K562 (cell line): ENCODE data around the gene RBBP8. TPM values are rescaled to one million over a fixed set of nuclear protein-coding genes. Genes with fewer than 3 reads are reported as not detected.

Experiments
- BCOR ChIP-seq: fragments of 450-650 bp; IDR thresholded peaks from 2 replicates; pipeline ENCODE4 v1.6.1; 2016
- BRF1 ChIP-seq: IDR thresholded peaks from 3 replicates; pipeline ENCODE4 v1.6.1; 2011; ENCODE audit warnings: borderline replicate concordance, mild to moderate bottlenecking; ENCODE audit not compliant: insufficient read length; ENCODE audit errors: extremely low read depth
- DACH1 ChIP-seq: fragments of 450-650 bp; IDR thresholded peaks from 2 replicates; pipeline ENCODE4 v1.6.1; 2018; ENCODE audit not compliant: partially characterized antibody
- EP400 ChIP-seq: fragments of 450-650 bp; IDR thresholded peaks from 2 replicates; pipeline ENCODE4 v1.6.1; 2017; ENCODE audit warnings: antibody characterized with exemption, mild to moderate bottlenecking, moderate library complexity
- KDM4B ChIP-seq, 2 experiments: fragments of 450-650 bp in 1 of 2; sonication (generic) in 1 of 2; IDR thresholded peaks; 2 replicates each; pipeline ENCODE4 v1.6.1; 2016 to 2017; ENCODE audit warnings: borderline replicate concordance in 2 of 2, antibody characterized with exemption in 1 of 2, low read depth in 1 of 2, mild to moderate bottlenecking in 1 of 2
- MEIS2 ChIP-seq: fragments of 450-650 bp; IDR thresholded peaks from 2 replicates; pipeline ENCODE4 v1.6.1; 2014; ENCODE audit warnings: mild to moderate bottlenecking; ENCODE audit not compliant: partially characterized antibody
- NBN ChIP-seq: fragments of 450-650 bp; IDR thresholded peaks from 2 replicates; pipeline ENCODE4 v1.6.1; 2016; ENCODE audit warnings: low read depth, mild to moderate bottlenecking
- PHB ChIP-seq: fragments of 250-450 bp; sonication (Bioruptor Pico); IDR thresholded peaks from 2 replicates; pipeline ENCODE4 v1.5.0; 2021
- RFX5 ChIP-seq: IDR thresholded peaks from 2 replicates; pipeline ENCODE4 v1.6.1; 2011; ENCODE audit warnings: low read depth, mild to moderate bottlenecking, improper control_type of control experiment, low read length
- TAF15 ChIP-seq: fragments of 200-400 bp; formaldehyde crosslinking; IDR thresholded peaks from 2 replicates; pipeline ENCODE4 v1.6.1; 2017; ENCODE audit warnings: mild to moderate bottlenecking, low read depth, low read length, moderate library complexity
- TBP ChIP-seq: optimal IDR thresholded peaks from 2 replicates; pipeline ENCODE3; 2011; ENCODE audit warnings: low read depth, low read length, improper control_type of control experiment
- U2AF2 ChIP-seq: fragments of 200-400 bp; formaldehyde crosslinking; optimal IDR thresholded peaks from 2 replicates; pipeline ENCODE3; 2017; ENCODE audit warnings: low read depth, mild to moderate bottlenecking, low read length
- XRCC3 ChIP-seq: fragments of 450-650 bp; IDR thresholded peaks from 2 replicates; pipeline ENCODE4 v1.6.1; 2017; ENCODE audit warnings: mild to moderate bottlenecking, moderate library complexity
- YY1 ChIP-seq, 3 experiments: IDR thresholded peaks; 2 replicates each; pipeline ENCODE4 v1.6.1; 2011; ENCODE audit warnings: low read length in 2 of 3, mild to moderate bottlenecking in 2 of 3, moderate library complexity in 2 of 3, borderline replicate concordance in 1 of 3, control low read depth in 1 of 3, low read depth in 1 of 3; ENCODE audit not compliant: insufficient read depth in 3 of 3, insufficient replicate concordance in 2 of 3, control insufficient read depth in 1 of 3, insufficient read length in 1 of 3; ENCODE audit errors: extremely low read depth in 1 of 3
- ZC3H4 ChIP-seq: sonication (generic); formaldehyde crosslinking; IDR thresholded peaks from 2 replicates; pipeline ENCODE4 v1.9.0; 2021; ENCODE audit warnings: missing genetic modification reagents, borderline replicate concordance
- ZNF121 ChIP-seq: sonication (generic); formaldehyde crosslinking; conservative IDR thresholded peaks from 2 replicates; pipeline ENCODE4 v1.8.0; 2022; ENCODE audit warnings: missing genetic modification reagents
- ZNF408 ChIP-seq: fragments of 250-450 bp; sonication (Bioruptor Pico); IDR thresholded peaks from 2 replicates; pipeline ENCODE4 v1.4.0; 2020; ENCODE audit warnings: low read depth, mild to moderate bottlenecking, moderate library complexity
- ZNF436 ChIP-seq: fragments of 250-450, 450-650 bp; sonication (Bioruptor Pico); formaldehyde crosslinking; IDR thresholded peaks from 2 replicates; pipeline ENCODE4 v1.7.0; 2020; ENCODE audit warnings: mild to moderate bottlenecking
- ZNF699 ChIP-seq: fragments of 250-450 bp; sonication (Bioruptor Pico); IDR thresholded peaks from 2 replicates; pipeline ENCODE4 v1.8.0; 2021; ENCODE audit warnings: mild to moderate bottlenecking, moderate library complexity; ENCODE audit not compliant: insufficient replicate concordance
- polyA plus RNA-seq, 8 experiments: library from polyadenylated mRNA; depleted of rRNA in 4 of 8; stranded (reverse) in 5 of 8; unstranded in 3 of 8; fragments of >200 nt; fragmentation: Nextera tagmentation in 2 of 8; fragmentation: Illumina TruSeq in 1 of 8; extraction: Ambion mirVana in 2 of 8; extraction: Trizol in 1 of 8; gene quantifications; 2 replicates each; pipeline versions ENCODE4 v1.2.1 to v1.2.3, GENCODE V29; 2011 to 2014; ENCODE audit warnings: inconsistent platforms in 1 of 8, missing spikeins in 1 of 8
- total RNA-seq, 7 experiments: library from RNA; depleted of rRNA in 6 of 7; stranded (reverse); fragments of >200 nt in 6 of 7; fragmentation: Illumina TruSeq in 2 of 7; extraction: Trizol in 2 of 7; gene quantifications; 2 replicates each; pipeline versions ENCODE4 v1.2.1 to v1.2.3, GENCODE V29; 2011 to 2021; ENCODE audit warnings: low replicate concordance in 1 of 7
- TF ChIP-seq, protein P1 (sequence below): fragments of 450-650 bp; IDR thresholded peaks from 2 replicates; pipeline ENCODE4 v1.6.1; 2016; ENCODE audit warnings: low read depth, mild to moderate bottlenecking, moderate library complexity
- TF ChIP-seq, protein P2 (sequence below): fragments of 450-650 bp; formaldehyde crosslinking; IDR thresholded peaks from 2 replicates; pipeline ENCODE4 v1.4.0; 2020; ENCODE audit warnings: mild to moderate bottlenecking, mixed read lengths
- TF ChIP-seq, protein P3 (sequence below): fragments of 250-450 bp; sonication (Bioruptor Pico); IDR thresholded peaks from 2 replicates; pipeline ENCODE4 v1.5.0; 2021

Gene RBBP8
- total and polyA plus RNA-seq, 9 of the 15 experiments (the other 6 are each of a cell fraction or from before 2014, with no cell fraction given): 28.4 to 63.1 (median 48.9) TPM

- no peak for TF ChIP-seq BRF1
- no peak for TF ChIP-seq RFX5
- no peak for TF ChIP-seq ZNF436 (CRISPR knock-in tag)
- no peak for TF ChIP-seq EP400
- TF ChIP-seq KDM4B (IDR thresholded peaks at IDR 0.05; ENCODE audit: borderline replicate concordance in 2 of 2, low read depth in 1 of 2): no peak
- no peak for TF ChIP-seq PHB (CRISPR knock-in tag)
- no peak for TF ChIP-seq NBN
- no peak for TF ChIP-seq XRCC3
- TF ChIP-seq, protein P1, sequence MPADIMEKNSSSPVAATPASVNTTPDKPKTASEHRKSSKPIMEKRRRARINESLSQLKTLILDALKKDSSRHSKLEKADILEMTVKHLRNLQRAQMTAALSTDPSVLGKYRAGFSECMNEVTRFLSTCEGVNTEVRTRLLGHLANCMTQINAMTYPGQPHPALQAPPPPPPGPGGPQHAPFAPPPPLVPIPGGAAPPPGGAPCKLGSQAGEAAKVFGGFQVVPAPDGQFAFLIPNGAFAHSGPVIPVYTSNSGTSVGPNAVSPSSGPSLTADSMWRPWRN: no peak
- TF ChIP-seq U2AF2: no peak
- no peak for TF ChIP-seq TAF15
- TF ChIP-seq ZNF121 (CRISPR knock-in tag): no peak
- TF ChIP-seq, protein P2, sequence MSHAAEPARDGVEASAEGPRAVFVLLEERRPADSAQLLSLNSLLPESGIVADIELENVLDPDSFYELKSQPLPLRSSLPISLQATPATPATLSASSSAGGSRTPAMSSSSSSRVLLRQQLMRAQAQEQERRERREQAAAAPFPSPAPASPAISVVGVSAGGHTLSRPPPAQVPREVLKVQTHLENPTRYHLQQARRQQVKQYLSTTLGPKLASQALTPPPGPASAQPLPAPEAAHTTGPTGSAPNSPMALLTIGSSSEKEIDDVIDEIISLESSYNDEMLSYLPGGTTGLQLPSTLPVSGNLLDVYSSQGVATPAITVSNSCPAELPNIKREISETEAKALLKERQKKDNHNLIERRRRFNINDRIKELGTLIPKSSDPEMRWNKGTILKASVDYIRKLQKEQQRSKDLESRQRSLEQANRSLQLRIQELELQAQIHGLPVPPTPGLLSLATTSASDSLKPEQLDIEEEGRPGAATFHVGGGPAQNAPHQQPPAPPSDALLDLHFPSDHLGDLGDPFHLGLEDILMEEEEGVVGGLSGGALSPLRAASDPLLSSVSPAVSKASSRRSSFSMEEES: no peak
- TF ChIP-seq BCOR: no peak
- TF ChIP-seq ZNF408 (CRISPR knock-in tag): no peak
- no peak for TF ChIP-seq DACH1
- TF ChIP-seq ZC3H4 (CRISPR knock-in tag): no peak
- no peak for TF ChIP-seq ZNF699 (CRISPR knock-in tag)
- TF ChIP-seq, protein P3, sequence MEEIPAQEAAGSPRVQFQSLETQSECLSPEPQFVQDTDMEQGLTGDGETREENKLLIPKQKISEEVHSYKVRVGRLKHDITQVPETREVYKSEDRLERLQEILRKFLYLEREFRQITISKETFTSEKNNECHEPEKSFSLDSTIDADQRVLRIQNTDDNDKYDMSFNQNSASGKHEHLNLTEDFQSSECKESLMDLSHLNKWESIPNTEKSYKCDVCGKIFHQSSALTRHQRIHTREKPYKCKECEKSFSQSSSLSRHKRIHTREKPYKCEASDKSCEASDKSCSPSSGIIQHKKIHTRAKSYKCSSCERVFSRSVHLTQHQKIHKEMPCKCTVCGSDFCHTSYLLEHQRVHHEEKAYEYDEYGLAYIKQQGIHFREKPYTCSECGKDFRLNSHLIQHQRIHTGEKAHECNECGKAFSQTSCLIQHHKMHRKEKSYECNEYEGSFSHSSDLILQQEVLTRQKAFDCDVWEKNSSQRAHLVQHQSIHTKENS (CRISPR knock-in tag): no peak
- no peak for TF ChIP-seq YY1 (IDR thresholded peaks at IDR 0.05; ENCODE audit: borderline replicate concordance in 1 of 3, control insufficient read depth in 1 of 3, extremely low read depth in 1 of 3, insufficient read depth in 3 of 3, insufficient read length in 1 of 3, insufficient replicate concordance in 2 of 3, low read depth in 1 of 3, low read length in 2 of 3)
- TF ChIP-seq TBP: no peak
- TF ChIP-seq MEIS2: peak; percentile 55
These were observed 135.6 kb downstream of the RBBP8 start (continued) for GRCh38 chr18:23068570-23069310.
